Measurements from ENCODE around the gene ST3GAL4. TPM values are rescaled to one million over a fixed set of nuclear protein-coding genes. Genes with fewer than 3 reads are reported as not detected.

ST3GAL4 gene
- total and polyA plus RNA-seq, 2 donors (not counting 1 experiment from before 2014, with no cell fraction given): 1.1 to 1.9 TPM

DNA sequence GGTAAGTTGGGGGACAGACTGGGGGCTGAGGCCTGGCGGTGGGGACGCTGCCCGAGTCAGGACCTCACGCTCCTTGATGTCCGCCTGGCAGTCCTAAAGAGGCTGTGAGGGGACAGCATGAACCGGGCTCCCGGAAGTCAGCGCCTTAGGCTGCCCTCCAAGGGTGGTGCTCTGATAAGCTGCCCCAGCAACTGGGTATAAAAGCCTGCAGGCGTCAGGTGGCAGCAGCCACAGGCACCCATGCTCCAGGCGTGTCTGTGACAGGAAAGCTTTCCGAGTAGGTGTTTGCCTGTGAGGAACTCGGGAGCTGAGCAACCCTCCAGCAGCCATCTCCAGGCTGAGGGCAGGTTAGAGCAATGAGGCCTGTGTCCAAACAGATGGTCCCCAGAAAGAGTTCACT, 53.0 kb downstream of the ST3GAL4 start:
- ChIA-PET CTCF (no interaction called here), POLR2A (no interaction called here)
- Histone ChIP-seq H2AFZ (ENCODE audit: insufficient read depth, low read depth, low read length, poor library complexity, severe bottlenecking) (no peak overlapping the region), H3K4me1 (ENCODE audit: control insufficient read depth in 2 of 2, insufficient read depth in 2 of 2, low read length in 2 of 2) (no peaks in the 10 kb centered on the region), H3K79me2 (ENCODE audit: control insufficient read depth, insufficient read depth, low read length) (no peaks in the 10 kb centered on the region), H3K36me3 (replicated peaks in 1 of 2; ENCODE audit: control extremely low read depth in 1 of 2, control insufficient read depth in 1 of 2, extremely low read depth in 1 of 2, insufficient read depth in 2 of 2, low read length in 1 of 2) (no peaks in the 10 kb centered on the region), H3K4me2 (replicated peaks; ENCODE audit: low read depth, low read length, poor library complexity, severe bottlenecking) (no peak overlapping the region), H3K9ac (ENCODE audit: low read length) (no peak overlapping the region), H3K27me3 (replicated peaks in 1 of 4; ENCODE audit: control extremely low read depth in 1 of 4, control insufficient read depth in 3 of 4, insufficient read depth in 4 of 4, low read length in 3 of 4) (no peaks in the 10 kb centered on the region), H3K9me3 (ENCODE audit: control extremely low read depth in 1 of 3, control insufficient read depth in 2 of 3, insufficient read depth in 1 of 3, low read length in 2 of 3) (no peaks in the 10 kb centered on the region), H3K27ac (ENCODE audit: low read length in 2 of 2) (no peak overlapping the region), H3K4me3 (ENCODE audit: control extremely low read depth in 1 of 5, extremely low read depth in 1 of 5, insufficient read depth in 1 of 5, low read depth in 2 of 5, low read length in 4 of 5) (no peak overlapping the region), H4K20me1 (ENCODE audit: control insufficient read depth, insufficient read depth, low read length, poor library complexity, severe bottlenecking) (no peaks in the 10 kb centered on the region)
- TF ChIP-seq, protein P1, sequence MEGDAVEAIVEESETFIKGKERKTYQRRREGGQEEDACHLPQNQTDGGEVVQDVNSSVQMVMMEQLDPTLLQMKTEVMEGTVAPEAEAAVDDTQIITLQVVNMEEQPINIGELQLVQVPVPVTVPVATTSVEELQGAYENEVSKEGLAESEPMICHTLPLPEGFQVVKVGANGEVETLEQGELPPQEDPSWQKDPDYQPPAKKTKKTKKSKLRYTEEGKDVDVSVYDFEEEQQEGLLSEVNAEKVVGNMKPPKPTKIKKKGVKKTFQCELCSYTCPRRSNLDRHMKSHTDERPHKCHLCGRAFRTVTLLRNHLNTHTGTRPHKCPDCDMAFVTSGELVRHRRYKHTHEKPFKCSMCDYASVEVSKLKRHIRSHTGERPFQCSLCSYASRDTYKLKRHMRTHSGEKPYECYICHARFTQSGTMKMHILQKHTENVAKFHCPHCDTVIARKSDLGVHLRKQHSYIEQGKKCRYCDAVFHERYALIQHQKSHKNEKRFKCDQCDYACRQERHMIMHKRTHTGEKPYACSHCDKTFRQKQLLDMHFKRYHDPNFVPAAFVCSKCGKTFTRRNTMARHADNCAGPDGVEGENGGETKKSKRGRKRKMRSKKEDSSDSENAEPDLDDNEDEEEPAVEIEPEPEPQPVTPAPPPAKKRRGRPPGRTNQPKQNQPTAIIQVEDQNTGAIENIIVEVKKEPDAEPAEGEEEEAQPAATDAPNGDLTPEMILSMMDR (IDR thresholded peaks at IDR 0.05): no peak
- no peak for TF ChIP-seq EZH2 (IDR thresholded peaks at IDR 0.05; ENCODE audit: borderline replicate concordance, insufficient read depth, low read depth, low read length, poor library complexity, severe bottlenecking)
- ATAC-seq (ENCODE audit: low read depth) (no peak), DNase-seq (no peak)
- no peaks in the 10 kb centered on the region for H3K9me3 Mint-ChIP-seq (ENCODE audit: insufficient read depth)
- H3K4me1 Mint-ChIP-seq: no peaks in the 10 kb centered on the region
- 94% methylated on average over 12 of the region's 12 CpGs for WGBS (ENCODE audit: insufficient coverage)
- no peaks in the 10 kb centered on the region for H3K27me3 Mint-ChIP-seq
- intact Hi-C loops (cut with micrococcal nuclease): no loop called here
- no peak overlapping the region for H3K27ac Mint-ChIP-seq
- H3K4me3 Mint-ChIP-seq: no peak overlapping the region

DNA sequence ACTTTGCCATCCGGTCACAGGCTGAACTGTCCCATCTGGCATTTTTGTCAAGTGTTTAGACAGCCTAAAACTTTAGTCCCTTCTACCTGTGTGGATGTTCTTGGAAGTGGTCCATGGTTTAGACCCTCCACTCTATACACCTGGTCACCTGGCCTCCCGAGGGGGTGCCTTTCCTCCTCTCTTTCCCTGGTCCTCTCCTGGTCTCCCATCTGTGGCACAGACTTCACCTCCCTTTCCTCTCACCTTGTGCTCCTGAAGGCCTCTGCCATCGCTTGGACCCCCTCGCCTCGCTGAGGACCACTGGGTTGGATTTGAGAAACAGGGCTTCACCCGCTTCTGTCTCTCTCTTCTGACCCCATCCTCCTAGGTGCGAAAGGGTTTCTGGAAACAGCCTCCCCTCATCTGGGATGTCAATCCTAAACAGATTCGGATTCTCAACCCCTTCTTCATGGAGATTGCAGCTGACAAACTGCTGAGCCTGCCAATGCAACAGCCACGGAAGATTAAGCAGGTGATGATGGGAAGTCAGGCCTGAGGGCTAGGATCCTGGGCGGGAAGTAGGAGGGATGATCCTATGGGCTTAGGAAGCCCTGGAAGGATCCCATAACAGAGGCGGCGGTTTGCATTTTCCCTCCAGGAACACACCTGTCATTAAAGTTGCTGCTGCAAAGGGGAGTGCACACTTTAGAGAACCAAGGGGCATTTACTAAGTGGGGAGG, 53.6 kb downstream of the ST3GAL4 start:
- H3K27ac Mint-ChIP-seq: no peak overlapping the region
- ATAC-seq (ENCODE audit: low read depth) (no peak), DNase-seq (no peak)
- Histone ChIP-seq H3K4me3 (ENCODE audit: control extremely low read depth in 1 of 5, extremely low read depth in 1 of 5, insufficient read depth in 1 of 5, low read depth in 2 of 5, low read length in 4 of 5) (no peak overlapping the region), H2AFZ (ENCODE audit: insufficient read depth, low read depth, low read length, poor library complexity, severe bottlenecking) (no peak overlapping the region), H3K9me3 (ENCODE audit: control extremely low read depth in 1 of 3, control insufficient read depth in 2 of 3, insufficient read depth in 1 of 3, low read length in 2 of 3) (no peaks in the 10 kb centered on the region), H3K27ac (ENCODE audit: low read length in 2 of 2) (no peak overlapping the region), H4K20me1 (ENCODE audit: control insufficient read depth, insufficient read depth, low read length, poor library complexity, severe bottlenecking) (no peaks in the 10 kb centered on the region), H3K4me1 (ENCODE audit: control insufficient read depth in 2 of 2, insufficient read depth in 2 of 2, low read length in 2 of 2) (no peaks in the 10 kb centered on the region), H3K27me3 (replicated peaks in 1 of 4; ENCODE audit: control extremely low read depth in 1 of 4, control insufficient read depth in 3 of 4, insufficient read depth in 4 of 4, low read length in 3 of 4) (no peaks in the 10 kb centered on the region), H3K36me3 (replicated peaks in 1 of 2; ENCODE audit: control extremely low read depth in 1 of 2, control insufficient read depth in 1 of 2, extremely low read depth in 1 of 2, insufficient read depth in 2 of 2, low read length in 1 of 2) (no peaks in the 10 kb centered on the region), H3K79me2 (ENCODE audit: control insufficient read depth, insufficient read depth, low read length) (no peaks in the 10 kb centered on the region), H3K9ac (ENCODE audit: low read length) (no peak overlapping the region), H3K4me2 (replicated peaks; ENCODE audit: low read depth, low read length, poor library complexity, severe bottlenecking) (no peak overlapping the region)
- no peak for TF ChIP-seq EZH2 (IDR thresholded peaks at IDR 0.05; ENCODE audit: borderline replicate concordance, insufficient read depth, low read depth, low read length, poor library complexity, severe bottlenecking)
- TF ChIP-seq, protein P1 (IDR thresholded peaks at IDR 0.05): no peak
- WGBS (ENCODE audit: insufficient coverage): 92% methylated on average over 10 of the region's 12 CpGs
- intact Hi-C loops (cut with micrococcal nuclease): no loop called here
- no peaks in the 10 kb centered on the region for H3K4me1 Mint-ChIP-seq
- no peaks in the 10 kb centered on the region for H3K27me3 Mint-ChIP-seq
- ChIA-PET POLR2A (no interaction called here), CTCF (no interaction called here)
- H3K9me3 Mint-ChIP-seq (ENCODE audit: insufficient read depth): no peaks in the 10 kb centered on the region
- H3K4me3 Mint-ChIP-seq: no peak overlapping the region
